SIG-M5 treated with dmso at 0.1 percent for 504 hours (cell line): ENCODE results near the gene NTN1.

ENCODE experiments used
- DNase-seq: peaks from one replicate; lab custom pipeline; 2025; ENCODE audit not compliant: unreplicated experiment; lab: John Stamatoyannopoulos, UW

The NTN1 gene

GRCh38 chr17:9116861-9117568 lies 95.7 kb downstream of the NTN1 start:
- DNase-seq, result no peak

- no peak for DNase-seq
These were observed 99.2 kb downstream of the NTN1 start for GRCh38 chr17:9120471-9120870.

GRCh38 chr17:9121186-9121820 lies 100.0 kb downstream of the NTN1 start:
- DNase-seq, result no peak

GRCh38 chr17:9123594-9124553 lies 102.6 kb downstream of the NTN1 start:
- DNase-seq, result no peak

GRCh38 chr17:9124554-9124935 lies 103.2 kb downstream of the NTN1 start:
- DNase-seq, result no peak

- DNase-seq, result no peak
These were observed 104.4 kb downstream of the NTN1 start for GRCh38 chr17:9125722-9126121.

- no peak for DNase-seq
These were observed 106.0 kb downstream of the NTN1 start for GRCh38 chr17:9127340-9127739.

- DNase-seq, result no peak
These were observed 110.1 kb downstream of the NTN1 start for GRCh38 chr17:9131371-9131770.

GRCh38 chr17:9132291-9132690 lies 111.0 kb downstream of the NTN1 start:
- DNase-seq, result no peak

- DNase-seq, result no peak
These were observed 111.8 kb downstream of the NTN1 start for GRCh38 chr17:9132944-9133610.

GRCh38 chr17:9138161-9138717 lies 116.9 kb downstream of the NTN1 start:
- DNase-seq, result peak; percentile 55

- no peak for DNase-seq
These were observed 118.4 kb downstream of the NTN1 start for GRCh38 chr17:9139695-9140094.

GRCh38 chr17:9140550-9141424 lies 119.5 kb downstream of the NTN1 start:
- no peak for DNase-seq

GRCh38 chr17:9141425-9141753 lies 120.1 kb downstream of the NTN1 start:
- DNase-seq, result no peak

GRCh38 chr17:9142772-9143494 lies 121.6 kb downstream of the NTN1 start:
- DNase-seq, result no peak

GRCh38 chr17:9144502-9145249 lies 123.4 kb downstream of the NTN1 start:
- no peak for DNase-seq

GRCh38 chr17:9146064-9146463 lies 124.8 kb downstream of the NTN1 start:
- no peak for DNase-seq

GRCh38 chr17:9148905-9149525 lies 127.7 kb downstream of the NTN1 start:
- DNase-seq, result no peak
